ENCODE data around the gene WDR54.
A peak's percentile ranks its signal among the peaks of the same experiment; 100 is the strongest.

Gene WDR54

DNA sequence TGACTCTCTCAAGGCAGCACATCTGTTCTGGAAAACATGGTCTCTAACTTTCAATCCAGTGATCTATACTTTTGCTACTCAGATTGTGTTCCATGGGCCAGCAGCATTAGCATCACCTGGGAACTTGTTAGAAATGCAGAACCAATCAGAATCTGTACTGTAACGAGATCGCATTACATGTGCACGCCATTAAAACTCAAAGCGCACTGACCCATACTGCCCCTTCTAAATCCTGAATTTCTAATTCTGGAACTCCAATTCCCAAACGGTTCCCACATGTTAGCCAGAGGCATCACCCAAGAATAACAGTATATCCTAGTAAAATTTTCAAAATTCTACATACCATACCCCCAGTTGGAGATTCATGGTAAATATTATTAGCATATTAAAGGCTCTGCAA, 30.9 kb upstream of the WDR54 start:
- Histone ChIP-seq H3K27me3 (ENCODE audit: insufficient read depth, poor library complexity, severe bottlenecking) (no peaks in the 10 kb centered on the region), H3K4me3 (ENCODE audit: severe bottlenecking) (peak overlapping the region; percentile 46), H3K36me3 (ENCODE audit: low read depth) (0 out of 2 replicates have a peak, but pooled peaks cover 7% of the 10 kb centered on the region), H3K27ac (ENCODE audit: poor library complexity, severe bottlenecking) (peak overlapping the region; percentile 56), H3K9me3 (ENCODE audit: severe bottlenecking) (no peaks in the 10 kb centered on the region), H3K4me1 (ENCODE audit: insufficient read depth, poor library complexity, severe bottlenecking) (peaks cover 12% of the 10 kb centered on the region)
- TF ChIP-seq, protein P1, sequence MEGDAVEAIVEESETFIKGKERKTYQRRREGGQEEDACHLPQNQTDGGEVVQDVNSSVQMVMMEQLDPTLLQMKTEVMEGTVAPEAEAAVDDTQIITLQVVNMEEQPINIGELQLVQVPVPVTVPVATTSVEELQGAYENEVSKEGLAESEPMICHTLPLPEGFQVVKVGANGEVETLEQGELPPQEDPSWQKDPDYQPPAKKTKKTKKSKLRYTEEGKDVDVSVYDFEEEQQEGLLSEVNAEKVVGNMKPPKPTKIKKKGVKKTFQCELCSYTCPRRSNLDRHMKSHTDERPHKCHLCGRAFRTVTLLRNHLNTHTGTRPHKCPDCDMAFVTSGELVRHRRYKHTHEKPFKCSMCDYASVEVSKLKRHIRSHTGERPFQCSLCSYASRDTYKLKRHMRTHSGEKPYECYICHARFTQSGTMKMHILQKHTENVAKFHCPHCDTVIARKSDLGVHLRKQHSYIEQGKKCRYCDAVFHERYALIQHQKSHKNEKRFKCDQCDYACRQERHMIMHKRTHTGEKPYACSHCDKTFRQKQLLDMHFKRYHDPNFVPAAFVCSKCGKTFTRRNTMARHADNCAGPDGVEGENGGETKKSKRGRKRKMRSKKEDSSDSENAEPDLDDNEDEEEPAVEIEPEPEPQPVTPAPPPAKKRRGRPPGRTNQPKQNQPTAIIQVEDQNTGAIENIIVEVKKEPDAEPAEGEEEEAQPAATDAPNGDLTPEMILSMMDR (IDR thresholded peaks at IDR 0.05; ENCODE audit: poor library complexity, severe bottlenecking), result no peak
- DNase-seq (ENCODE audit: low spot score) (no peak), ATAC-seq (ENCODE audit: low read depth) (no peak)

DNA sequence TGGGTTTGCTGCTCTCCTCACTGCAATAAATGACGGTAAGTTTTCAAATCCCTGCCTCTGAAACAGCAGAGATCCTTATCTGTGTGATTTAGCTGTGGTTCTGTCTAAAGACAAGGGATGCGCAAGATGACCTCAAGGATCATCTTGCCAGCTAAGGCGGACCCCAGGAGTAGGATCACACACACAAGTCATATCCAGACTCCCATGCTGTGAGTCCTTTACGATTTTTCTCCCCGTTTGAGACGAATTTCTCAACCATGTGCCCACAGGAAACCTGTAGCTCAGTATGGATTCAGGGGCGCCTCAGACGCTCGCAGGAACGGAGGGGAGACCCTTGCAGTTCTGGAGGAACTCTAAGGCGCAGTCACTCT, 30.3 kb upstream of the WDR54 start:
- ATAC-seq (ENCODE audit: low read depth) (peak; percentile 60), DNase-seq (ENCODE audit: low spot score) (no peak)
- Histone ChIP-seq H3K4me1 (ENCODE audit: insufficient read depth, poor library complexity, severe bottlenecking) (peaks cover 12% of the 10 kb centered on the region), H3K4me3 (ENCODE audit: severe bottlenecking) (peak overlapping the region; percentile 46), H3K36me3 (ENCODE audit: low read depth) (0 out of 2 replicates have a peak, but pooled peaks cover 7% of the 10 kb centered on the region), H3K9me3 (ENCODE audit: severe bottlenecking) (no peaks in the 10 kb centered on the region), H3K27me3 (ENCODE audit: insufficient read depth, poor library complexity, severe bottlenecking) (no peaks in the 10 kb centered on the region), H3K27ac (ENCODE audit: poor library complexity, severe bottlenecking) (peak overlapping the region; percentile 56)
- TF ChIP-seq, protein P1 (IDR thresholded peaks at IDR 0.05; ENCODE audit: poor library complexity, severe bottlenecking), result no peak

DNA sequence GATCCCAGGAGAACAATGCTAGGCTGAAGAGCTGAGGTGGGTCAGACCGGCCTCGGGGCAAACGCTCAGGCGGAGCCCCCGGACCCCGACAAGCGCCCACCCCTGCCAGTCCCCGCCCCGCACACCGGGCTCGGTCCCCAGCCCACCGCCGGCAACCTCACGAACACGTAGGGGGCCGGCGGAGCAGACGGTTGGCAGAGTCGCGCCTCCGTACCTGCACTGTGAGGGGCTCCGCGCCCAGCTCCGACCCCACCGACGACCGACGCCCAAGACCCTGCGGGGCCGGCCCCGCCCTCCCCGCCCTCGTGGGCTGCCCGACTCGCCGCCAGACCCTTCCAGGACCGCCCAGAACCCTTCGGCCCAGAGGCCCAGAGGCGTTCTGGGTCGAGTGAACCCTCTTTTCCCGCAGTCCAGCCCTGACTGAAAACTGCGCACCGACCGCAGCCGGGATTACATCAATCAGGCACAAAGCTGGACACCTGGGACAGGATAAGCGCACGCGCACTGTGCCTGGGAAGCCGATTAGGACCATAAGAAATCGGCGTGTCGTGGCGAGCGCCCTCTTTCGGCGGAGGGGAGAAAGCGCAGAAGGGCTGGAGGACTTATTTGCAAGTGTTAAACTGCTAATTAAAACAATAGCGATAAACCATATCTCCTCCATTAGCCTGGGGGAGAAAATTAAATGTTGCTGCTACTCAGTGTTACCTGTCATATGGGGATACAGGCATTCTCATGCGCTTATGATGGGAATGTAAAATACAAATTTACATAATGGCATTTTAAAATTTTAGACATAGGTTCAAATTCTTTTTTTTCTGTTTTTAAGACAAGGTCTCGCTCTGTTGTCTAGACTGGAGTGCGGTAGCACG, 29.7 kb upstream of the WDR54 start:
- Histone ChIP-seq H3K4me1 (ENCODE audit: insufficient read depth, poor library complexity, severe bottlenecking) (peaks cover 12% of the 10 kb centered on the region), H3K4me3 (ENCODE audit: severe bottlenecking) (peak overlapping the region; percentile 46), H3K27ac (ENCODE audit: poor library complexity, severe bottlenecking) (peak overlapping the region; percentile 56), H3K36me3 (ENCODE audit: low read depth) (0 out of 2 replicates have a peak, but pooled peaks cover 7% of the 10 kb centered on the region), H3K9me3 (ENCODE audit: severe bottlenecking) (no peaks in the 10 kb centered on the region), H3K27me3 (ENCODE audit: insufficient read depth, poor library complexity, severe bottlenecking) (no peaks in the 10 kb centered on the region)
- TF ChIP-seq, protein P1 (IDR thresholded peaks at IDR 0.05; ENCODE audit: poor library complexity, severe bottlenecking), result peak; percentile 99
- DNase-seq (ENCODE audit: low spot score), result peak; percentile 83
- peak; percentile 79 for ATAC-seq (ENCODE audit: low read depth)

DNA sequence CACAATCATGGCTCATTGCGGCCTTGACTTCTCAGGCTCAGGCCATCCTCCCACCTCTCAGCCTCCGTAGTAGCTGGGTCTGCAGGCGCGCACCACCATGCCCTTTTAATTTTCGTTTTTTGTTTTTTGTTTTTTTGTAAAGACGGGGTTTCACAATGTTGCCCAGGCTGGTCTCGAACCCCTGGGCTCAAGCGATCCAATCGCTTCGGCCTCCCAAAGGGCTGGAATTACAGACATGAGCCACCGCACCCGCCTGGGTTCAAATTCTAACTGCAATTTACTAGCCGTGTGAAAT, 29.1 kb upstream of the WDR54 start:
- ATAC-seq (ENCODE audit: low read depth), result no peak
- peaks cover 12% of the 10 kb centered on the region for H3K4me1 ChIP-seq (ENCODE audit: insufficient read depth, poor library complexity, severe bottlenecking)
- H3K27me3 ChIP-seq (ENCODE audit: insufficient read depth, poor library complexity, severe bottlenecking), result no peaks in the 10 kb centered on the region
- H3K36me3 ChIP-seq (ENCODE audit: low read depth), result 0 out of 2 replicates have a peak, but pooled peaks cover 7% of the 10 kb centered on the region
- DNase-seq (ENCODE audit: low spot score), result no peak
- H3K4me3 ChIP-seq (ENCODE audit: severe bottlenecking), result no peak overlapping the region
- TF ChIP-seq, protein P1 (IDR thresholded peaks at IDR 0.05; ENCODE audit: poor library complexity, severe bottlenecking), result no peak
- no peaks in the 10 kb centered on the region for H3K9me3 ChIP-seq (ENCODE audit: severe bottlenecking)
- no peak overlapping the region for H3K27ac ChIP-seq (ENCODE audit: poor library complexity, severe bottlenecking)

DNA sequence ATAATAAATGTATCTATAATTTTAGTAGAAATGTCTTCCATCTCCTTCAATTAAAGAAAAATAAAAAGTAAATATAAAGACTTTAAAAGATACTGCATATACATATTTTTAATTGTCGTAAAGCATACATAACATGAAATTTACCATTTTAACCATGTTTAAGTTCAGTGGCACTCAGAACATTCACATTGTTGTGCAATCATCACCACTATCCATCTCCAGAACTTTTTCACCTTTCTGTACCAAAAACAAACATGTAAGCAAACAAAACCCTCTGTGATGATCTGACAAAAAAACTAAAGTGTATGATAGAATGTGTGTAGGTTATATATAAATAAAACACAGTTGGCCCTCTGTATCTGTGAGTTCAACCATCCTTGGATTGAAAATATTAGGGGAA, 28.0 kb upstream of the WDR54 start:
- H3K4me3 ChIP-seq (ENCODE audit: severe bottlenecking), result no peak overlapping the region
- peaks cover 12% of the 10 kb centered on the region for H3K4me1 ChIP-seq (ENCODE audit: insufficient read depth, poor library complexity, severe bottlenecking)
- no peak for ATAC-seq (ENCODE audit: low read depth)
- H3K9me3 ChIP-seq (ENCODE audit: severe bottlenecking), result no peaks in the 10 kb centered on the region
- 0 out of 2 replicates have a peak, but pooled peaks cover 7% of the 10 kb centered on the region for H3K36me3 ChIP-seq (ENCODE audit: low read depth)
- no peak for DNase-seq (ENCODE audit: low spot score)
- no peak overlapping the region for H3K27ac ChIP-seq (ENCODE audit: poor library complexity, severe bottlenecking)
- TF ChIP-seq, protein P1 (IDR thresholded peaks at IDR 0.05; ENCODE audit: poor library complexity, severe bottlenecking), result no peak
- no peaks in the 10 kb centered on the region for H3K27me3 ChIP-seq (ENCODE audit: insufficient read depth, poor library complexity, severe bottlenecking)

Measured in RWPE2 (cell line).